ENCODE data around the gene ST7.

DNA sequence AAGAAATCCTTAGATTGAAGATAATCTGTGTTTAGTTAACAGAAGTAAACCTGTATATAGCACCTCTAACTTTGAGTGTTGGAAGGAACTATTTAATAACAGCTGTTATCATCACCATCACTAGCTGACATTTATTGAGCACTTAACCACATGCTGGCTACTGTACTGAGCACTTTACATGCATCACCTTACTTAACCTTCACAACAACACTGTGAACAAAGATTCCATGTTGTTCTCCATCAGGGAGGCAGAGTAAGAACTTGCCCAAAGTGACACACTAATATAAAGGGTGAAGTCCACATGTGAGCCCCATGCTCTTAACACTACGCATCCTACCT, 182.2 kb downstream of the ST7 start:
- TF ChIP-seq, protein P1, sequence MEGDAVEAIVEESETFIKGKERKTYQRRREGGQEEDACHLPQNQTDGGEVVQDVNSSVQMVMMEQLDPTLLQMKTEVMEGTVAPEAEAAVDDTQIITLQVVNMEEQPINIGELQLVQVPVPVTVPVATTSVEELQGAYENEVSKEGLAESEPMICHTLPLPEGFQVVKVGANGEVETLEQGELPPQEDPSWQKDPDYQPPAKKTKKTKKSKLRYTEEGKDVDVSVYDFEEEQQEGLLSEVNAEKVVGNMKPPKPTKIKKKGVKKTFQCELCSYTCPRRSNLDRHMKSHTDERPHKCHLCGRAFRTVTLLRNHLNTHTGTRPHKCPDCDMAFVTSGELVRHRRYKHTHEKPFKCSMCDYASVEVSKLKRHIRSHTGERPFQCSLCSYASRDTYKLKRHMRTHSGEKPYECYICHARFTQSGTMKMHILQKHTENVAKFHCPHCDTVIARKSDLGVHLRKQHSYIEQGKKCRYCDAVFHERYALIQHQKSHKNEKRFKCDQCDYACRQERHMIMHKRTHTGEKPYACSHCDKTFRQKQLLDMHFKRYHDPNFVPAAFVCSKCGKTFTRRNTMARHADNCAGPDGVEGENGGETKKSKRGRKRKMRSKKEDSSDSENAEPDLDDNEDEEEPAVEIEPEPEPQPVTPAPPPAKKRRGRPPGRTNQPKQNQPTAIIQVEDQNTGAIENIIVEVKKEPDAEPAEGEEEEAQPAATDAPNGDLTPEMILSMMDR (IDR thresholded peaks at IDR 0.05; ENCODE audit: poor library complexity, severe bottlenecking): no peak
- no peak for TF ChIP-seq POLR2AphosphoS5 (IDR thresholded peaks at IDR 0.05)
- no peak for TF ChIP-seq RAD21 (conservative IDR thresholded peaks at IDR 0.05)
- TF ChIP-seq, protein P2, sequence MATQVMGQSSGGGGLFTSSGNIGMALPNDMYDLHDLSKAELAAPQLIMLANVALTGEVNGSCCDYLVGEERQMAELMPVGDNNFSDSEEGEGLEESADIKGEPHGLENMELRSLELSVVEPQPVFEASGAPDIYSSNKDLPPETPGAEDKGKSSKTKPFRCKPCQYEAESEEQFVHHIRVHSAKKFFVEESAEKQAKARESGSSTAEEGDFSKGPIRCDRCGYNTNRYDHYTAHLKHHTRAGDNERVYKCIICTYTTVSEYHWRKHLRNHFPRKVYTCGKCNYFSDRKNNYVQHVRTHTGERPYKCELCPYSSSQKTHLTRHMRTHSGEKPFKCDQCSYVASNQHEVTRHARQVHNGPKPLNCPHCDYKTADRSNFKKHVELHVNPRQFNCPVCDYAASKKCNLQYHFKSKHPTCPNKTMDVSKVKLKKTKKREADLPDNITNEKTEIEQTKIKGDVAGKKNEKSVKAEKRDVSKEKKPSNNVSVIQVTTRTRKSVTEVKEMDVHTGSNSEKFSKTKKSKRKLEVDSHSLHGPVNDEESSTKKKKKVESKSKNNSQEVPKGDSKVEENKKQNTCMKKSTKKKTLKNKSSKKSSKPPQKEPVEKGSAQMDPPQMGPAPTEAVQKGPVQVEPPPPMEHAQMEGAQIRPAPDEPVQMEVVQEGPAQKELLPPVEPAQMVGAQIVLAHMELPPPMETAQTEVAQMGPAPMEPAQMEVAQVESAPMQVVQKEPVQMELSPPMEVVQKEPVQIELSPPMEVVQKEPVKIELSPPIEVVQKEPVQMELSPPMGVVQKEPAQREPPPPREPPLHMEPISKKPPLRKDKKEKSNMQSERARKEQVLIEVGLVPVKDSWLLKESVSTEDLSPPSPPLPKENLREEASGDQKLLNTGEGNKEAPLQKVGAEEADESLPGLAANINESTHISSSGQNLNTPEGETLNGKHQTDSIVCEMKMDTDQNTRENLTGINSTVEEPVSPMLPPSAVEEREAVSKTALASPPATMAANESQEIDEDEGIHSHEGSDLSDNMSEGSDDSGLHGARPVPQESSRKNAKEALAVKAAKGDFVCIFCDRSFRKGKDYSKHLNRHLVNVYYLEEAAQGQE (IDR thresholded peaks at IDR 0.05; ENCODE audit: borderline replicate concordance): no peak
